RWPE2 (cell line): ENCODE results near the gene TAP2.
"Not testable (repeated sequence)": the region's sequence is repeated elsewhere in the genome, so short reads cannot be mapped to it uniquely, and the experiment has no call there.

ENCODE experiments used
- ATAC-seq: fragments of 200-7000 bp; cut with Tn5 transposase; 3 replicates; pipeline ENCODE4 v1.9.1; 2021; ENCODE audit warnings: low read depth
- DNase-seq: peaks from one replicate; pipeline ENCODE4 v3.0.0-alpha.2; 2020; ENCODE audit warnings: low spot score
- H3K27ac ChIP-seq: fragments of 450-650 bp; 2 replicates; pipeline ENCODE4 v1.5.1; 2017; ENCODE audit warnings: mild to moderate bottlenecking; ENCODE audit not compliant: poor library complexity, severe bottlenecking
- H3K27me3 ChIP-seq: fragments of 250-450 bp; sonication (Bioruptor Pico); 2 replicates; pipeline ENCODE4 v1.5.1; 2021; ENCODE audit warnings: mild to moderate bottlenecking, moderate library complexity; ENCODE audit not compliant: insufficient read depth, poor library complexity, severe bottlenecking
- H3K36me3 ChIP-seq: fragments of 250-450 bp; sonication (Bioruptor Pico); 2 replicates; pipeline ENCODE4 v1.5.1; 2020; ENCODE audit warnings: low read depth, mild to moderate bottlenecking, moderate library complexity
- H3K4me1 ChIP-seq: fragments of 250-450 bp; sonication (Bioruptor Pico); 2 replicates; pipeline ENCODE4 v1.5.1; 2021; ENCODE audit warnings: mild to moderate bottlenecking, moderate library complexity; ENCODE audit not compliant: insufficient read depth, poor library complexity, severe bottlenecking
- H3K4me3 ChIP-seq: fragments of 250-450 bp; sonication (Bioruptor Pico); 2 replicates; pipeline ENCODE4 v1.5.1; 2021; ENCODE audit warnings: mild to moderate bottlenecking, moderate library complexity; ENCODE audit not compliant: severe bottlenecking
- H3K9me3 ChIP-seq: fragments of 250-450 bp; sonication (Bioruptor Pico); 2 replicates; pipeline ENCODE4 v1.5.1; 2021; ENCODE audit warnings: mild to moderate bottlenecking, moderate library complexity; ENCODE audit not compliant: severe bottlenecking
- CTCF ChIP-seq: fragments of 450-650 bp; IDR thresholded peaks from one replicate; pipeline ENCODE4 v1.5.1; 2017; ENCODE audit warnings: mild to moderate bottlenecking, moderate library complexity; ENCODE audit not compliant: poor library complexity, severe bottlenecking

TAP2 gene

GRCh38 chr6:32883789-32884188, 45.2 kb upstream of the TAP2 start:
- DNase-seq (no peak), ATAC-seq (no peak)
- no peaks in the 10 kb centered on the region for H3K27me3 ChIP-seq
- TF ChIP-seq CTCF = no peak
- no peak overlapping the region for H3K4me3 ChIP-seq
- no peaks in the 10 kb centered on the region for H3K9me3 ChIP-seq
- H3K4me1 ChIP-seq = no peaks in the 10 kb centered on the region
- no peak overlapping the region for H3K27ac ChIP-seq
- H3K36me3 ChIP-seq = no peaks in the 10 kb centered on the region

GRCh38 chr6:32882879-32883250, 44.3 kb upstream of the TAP2 start:
- Histone ChIP-seq H3K27me3 (no peaks in the 10 kb centered on the region), H3K4me3 (no peak overlapping the region), H3K9me3 (no peaks in the 10 kb centered on the region), H3K36me3 (no peaks in the 10 kb centered on the region), H3K27ac (no peak overlapping the region), H3K4me1 (no peaks in the 10 kb centered on the region)
- ATAC-seq = peak; percentile 67
- TF ChIP-seq CTCF = no peak
- no peak for DNase-seq

- not testable (repeated sequence) for H3K9me3 ChIP-seq, H3K27ac ChIP-seq, H3K4me3 ChIP-seq, DNase-seq, ATAC-seq, H3K4me1 ChIP-seq, H3K27me3 ChIP-seq, H3K36me3 ChIP-seq
These were observed 42.4 kb upstream of the TAP2 start for GRCh38 chr6:32880962-32881361.

GRCh38 chr6:32879691-32880090, 41.2 kb upstream of the TAP2 start:
- no peak for ATAC-seq
- Histone ChIP-seq H3K36me3 (no peaks in the 10 kb centered on the region), H3K4me3 (no peak overlapping the region)

GRCh38 chr6:32876603-32877002, 38.1 kb upstream of the TAP2 start:
- H3K4me3 ChIP-seq = no peak overlapping the region
- no peaks in the 10 kb centered on the region for H3K4me1 ChIP-seq
- DNase-seq (no peak), ATAC-seq (no peak)
- no peaks in the 10 kb centered on the region for H3K9me3 ChIP-seq
- peaks cover 5% of the 10 kb centered on the region for H3K27me3 ChIP-seq
- no peaks in the 10 kb centered on the region for H3K36me3 ChIP-seq
- no peak for TF ChIP-seq CTCF
- H3K27ac ChIP-seq = no peak overlapping the region

More at GRCh38 chr6:32879691-32880090, 41.2 kb upstream of the TAP2 start:
- Histone ChIP-seq H3K4me1 (no peaks in the 10 kb centered on the region), H3K9me3 (no peaks in the 10 kb centered on the region), H3K27me3 (peaks cover 2% of the 10 kb centered on the region), H3K27ac (no peak overlapping the region)
- TF ChIP-seq CTCF = no peak
- no peak for DNase-seq

GRCh38 chr6:32873947-32874346, 35.4 kb upstream of the TAP2 start:
- H3K27ac ChIP-seq, H3K27me3 ChIP-seq, H3K4me3 ChIP-seq, ATAC-seq, H3K4me1 ChIP-seq, H3K36me3 ChIP-seq, H3K9me3 ChIP-seq, DNase-seq: not testable (repeated sequence)
